ENCODE measurements around the gene ABCA7.

The ABCA7 gene

DNA sequence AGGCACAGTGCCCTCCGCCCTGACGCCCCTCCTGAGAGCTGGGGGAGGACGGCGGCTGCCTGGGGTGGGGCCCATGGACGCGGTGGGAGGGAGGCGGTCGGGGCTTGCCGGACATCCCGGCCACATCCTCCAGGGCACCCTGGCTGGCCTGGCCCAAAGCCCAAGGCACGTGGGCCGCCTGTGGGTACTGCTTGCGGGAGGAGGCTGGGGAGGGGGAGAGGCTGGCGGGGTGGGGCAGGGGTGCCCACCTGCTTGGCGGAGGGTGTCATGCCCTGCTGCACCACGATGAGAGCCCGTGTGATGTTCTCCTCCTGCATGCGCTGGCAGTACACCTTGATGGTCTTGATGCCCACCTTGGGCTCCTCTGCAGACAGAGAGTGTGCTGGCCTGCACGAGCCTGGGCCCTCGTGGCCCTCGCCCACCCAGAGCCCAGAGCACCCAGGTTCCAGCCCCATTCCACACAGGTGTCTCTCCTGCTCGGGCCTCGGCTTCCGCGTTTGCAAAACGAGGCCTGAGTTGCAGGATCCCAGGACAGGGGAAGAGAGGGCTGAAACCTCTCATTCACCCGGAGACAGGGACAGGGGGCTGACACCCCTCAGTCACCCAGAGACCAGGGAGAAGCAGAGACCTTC, 51.8 kb downstream of the ABCA7 start:
- DNase-seq = no peak

DNA sequence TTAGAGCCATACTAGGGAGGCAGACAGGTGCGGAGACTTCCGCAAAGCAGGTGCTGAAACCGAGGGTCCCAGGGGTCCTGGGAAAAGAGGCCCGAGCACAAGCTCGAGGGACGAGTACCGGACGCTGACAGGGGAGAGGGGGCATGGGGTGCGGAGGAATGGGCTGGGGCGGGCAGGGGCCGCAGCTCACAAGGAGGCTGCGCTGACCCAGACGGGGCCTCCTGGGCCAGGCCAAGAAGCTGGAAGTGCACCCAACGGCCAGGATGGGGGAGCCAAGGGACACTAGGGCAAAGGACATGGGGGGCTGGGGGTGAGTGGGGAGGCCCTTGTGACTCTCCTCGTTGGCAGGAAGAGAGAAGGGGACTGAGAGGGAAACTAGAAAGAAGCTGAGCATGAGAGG, 53.4 kb downstream of the ABCA7 start:
- DNase-seq = no peak

DNA sequence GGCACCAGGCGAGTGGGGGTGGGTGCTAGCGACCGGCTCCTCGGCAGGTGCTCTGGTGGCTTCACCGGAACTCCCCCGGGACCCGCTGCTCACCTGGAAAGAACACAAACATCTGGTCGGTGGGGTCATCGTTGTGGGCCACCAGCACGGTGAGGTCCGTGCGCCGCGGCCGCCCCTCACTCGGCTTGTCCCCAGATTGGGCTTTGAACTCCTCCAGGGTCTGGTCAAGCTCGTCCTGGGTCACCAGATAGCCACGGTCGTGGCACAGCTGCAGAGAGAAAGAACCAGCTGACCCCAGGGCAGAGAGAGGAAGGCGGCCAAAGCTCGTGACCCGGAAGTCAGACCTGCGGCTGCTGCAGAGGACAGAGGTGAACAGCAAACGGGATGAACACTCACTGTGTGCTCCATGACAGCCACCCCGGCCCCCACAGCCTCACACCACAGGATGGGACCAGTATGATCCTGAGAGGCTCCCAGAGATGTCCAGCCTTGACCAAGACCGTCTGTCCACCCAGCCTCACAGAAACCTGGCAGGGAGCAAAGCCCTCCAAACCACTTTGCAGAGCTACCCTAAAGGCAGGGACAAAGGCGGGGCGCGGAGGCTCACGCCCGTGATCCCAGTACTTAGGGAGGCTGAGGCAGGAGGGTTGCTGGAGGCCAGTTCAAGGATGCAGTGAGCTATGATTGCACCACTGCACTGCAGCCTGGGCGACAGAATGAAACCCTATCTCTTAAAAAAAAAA, 54.1 kb downstream of the ABCA7 start:
- DNase-seq = no peak

DNA sequence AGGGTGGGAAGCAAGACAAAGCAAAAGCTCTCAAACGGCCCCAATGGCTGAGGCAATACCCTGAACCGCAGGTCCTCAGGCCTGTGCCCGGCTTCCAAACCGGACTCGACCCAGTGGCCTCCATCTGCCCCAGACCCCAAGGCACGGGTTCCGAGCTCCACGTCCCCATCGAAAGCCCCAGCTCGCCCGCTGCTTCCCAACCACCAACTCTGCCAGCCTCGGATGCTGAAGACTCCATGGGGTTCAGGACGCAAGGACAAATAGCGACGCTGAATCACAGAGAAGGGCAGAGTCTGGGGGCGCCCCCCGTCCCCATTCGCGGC, 54.7 kb downstream of the ABCA7 start:
- no peak for DNase-seq

DNA sequence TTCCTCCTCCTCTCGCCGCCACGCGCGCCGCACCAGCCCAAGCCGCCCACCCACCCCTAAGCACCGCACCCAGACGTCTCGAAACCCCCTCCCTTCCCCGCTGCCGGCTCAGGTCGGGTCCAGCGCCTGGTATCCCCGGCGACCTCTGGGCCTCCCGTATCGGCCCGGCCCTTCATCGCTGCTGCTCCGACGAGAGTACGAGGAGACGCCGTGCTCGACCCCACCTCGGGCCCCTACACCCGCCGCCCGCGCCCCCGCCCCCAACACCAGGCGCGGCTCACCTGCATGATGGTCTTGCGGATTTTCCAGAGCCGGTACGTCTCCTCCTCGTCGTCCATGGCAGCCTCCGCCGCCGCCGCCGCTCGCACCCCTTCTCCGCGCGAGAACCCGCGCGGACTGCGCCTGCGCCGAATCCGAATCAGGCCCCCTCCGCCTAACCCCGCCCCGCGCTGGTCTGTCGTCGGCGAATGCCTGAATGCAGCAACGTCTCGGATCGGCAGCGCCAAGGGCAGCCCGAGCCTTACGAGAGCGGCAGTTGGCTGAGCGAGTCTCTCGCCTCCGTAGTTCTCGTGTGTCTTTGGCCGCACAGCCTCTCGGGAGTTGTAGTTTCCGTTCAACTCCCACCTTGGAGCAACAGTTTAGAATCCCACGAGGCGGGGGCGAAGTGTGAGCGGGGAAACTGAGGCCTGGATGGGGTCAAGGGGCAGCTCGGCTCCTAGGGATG, 55.2 kb downstream of the ABCA7 start, which contains the start of gene POLR2E:
Gene POLR2E (minus strand): TSS at position 398 of the 724 bp plus-strand sequence. CDS start 60 bp downstream, at position 338.
- DNase-seq = peak; percentile 97

DNA sequence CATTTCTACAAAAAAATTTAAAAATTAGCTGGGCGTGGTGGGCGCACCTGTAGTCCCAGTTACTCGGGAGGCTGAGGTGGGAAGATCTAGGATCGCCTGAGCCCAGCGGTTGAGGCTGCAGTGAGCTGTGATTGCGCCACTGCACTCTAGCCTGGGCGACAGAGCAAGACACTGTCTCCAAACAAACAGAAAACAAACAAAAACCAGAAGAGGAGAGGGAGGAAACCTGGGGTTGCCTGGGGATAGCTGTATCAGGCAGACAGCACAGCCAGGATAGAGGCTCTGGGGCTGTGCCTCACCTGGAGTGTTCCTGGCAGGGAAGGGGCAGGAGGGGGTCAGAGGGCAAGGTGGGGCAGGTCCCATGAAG, 57.9 kb downstream of the ABCA7 start:
- no peak for DNase-seq

DNA sequence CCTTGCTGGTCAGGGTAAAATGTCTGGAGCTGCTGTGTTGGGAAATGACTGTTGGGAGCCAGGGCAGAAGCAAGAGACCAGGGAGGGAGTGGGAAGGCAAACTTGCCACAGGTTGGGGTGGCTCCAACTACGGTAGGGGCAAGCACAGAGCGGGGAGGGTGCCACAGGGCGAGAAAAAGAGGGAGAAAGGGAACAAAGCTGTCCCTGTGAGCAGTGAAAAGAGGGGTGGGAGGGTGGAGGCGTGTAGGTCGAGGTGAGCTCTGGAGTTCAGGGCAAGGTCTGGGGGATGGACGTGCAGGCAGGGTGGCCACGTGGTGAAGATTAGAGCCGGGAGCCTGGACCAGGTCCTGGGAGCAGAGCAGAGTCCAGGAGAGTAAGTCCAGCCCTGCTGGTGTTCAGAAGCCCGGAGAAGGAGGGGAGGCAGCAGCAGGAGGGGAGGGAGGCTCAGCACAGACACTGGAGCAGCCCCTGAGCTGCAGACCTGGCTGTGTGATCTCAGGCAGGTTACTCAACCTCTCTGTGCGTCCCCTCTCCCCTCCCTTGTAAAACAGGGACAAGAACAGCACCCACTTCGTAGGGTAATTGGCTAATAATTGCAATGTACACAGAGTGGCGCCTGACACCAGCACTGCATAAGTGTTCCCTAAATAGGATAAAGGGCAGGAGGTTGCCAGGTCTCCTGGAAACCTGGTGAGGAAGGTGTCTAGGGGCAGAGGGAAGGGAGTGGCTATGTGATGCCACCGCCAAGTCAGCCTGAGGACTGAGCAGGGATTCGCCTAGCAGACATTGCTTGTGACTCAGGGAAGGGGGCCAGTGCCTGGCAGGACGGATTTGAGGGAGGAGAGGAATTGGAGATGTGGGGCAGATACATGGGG, 58.5 kb downstream of the ABCA7 start:
- DNase-seq = no peak

DNA sequence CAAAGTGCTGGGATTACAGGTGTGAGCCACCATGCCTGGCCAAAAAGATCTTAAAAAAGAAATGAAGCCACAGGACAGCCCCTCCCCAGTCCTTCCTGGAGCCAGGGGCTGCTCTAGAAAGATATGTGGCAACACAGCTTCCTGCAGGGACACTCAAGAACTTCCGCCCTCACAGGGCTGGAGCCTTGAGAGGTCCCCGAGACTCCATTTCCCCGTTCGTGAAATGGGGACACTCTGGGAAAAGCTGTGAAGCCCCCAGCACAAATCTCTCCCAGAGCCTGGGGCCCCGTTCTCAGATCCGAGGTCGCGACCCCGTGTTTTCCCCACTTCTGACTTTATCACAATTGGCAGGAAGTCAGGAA, 61.4 kb downstream of the ABCA7 start:
- DNase-seq = no peak

DNA sequence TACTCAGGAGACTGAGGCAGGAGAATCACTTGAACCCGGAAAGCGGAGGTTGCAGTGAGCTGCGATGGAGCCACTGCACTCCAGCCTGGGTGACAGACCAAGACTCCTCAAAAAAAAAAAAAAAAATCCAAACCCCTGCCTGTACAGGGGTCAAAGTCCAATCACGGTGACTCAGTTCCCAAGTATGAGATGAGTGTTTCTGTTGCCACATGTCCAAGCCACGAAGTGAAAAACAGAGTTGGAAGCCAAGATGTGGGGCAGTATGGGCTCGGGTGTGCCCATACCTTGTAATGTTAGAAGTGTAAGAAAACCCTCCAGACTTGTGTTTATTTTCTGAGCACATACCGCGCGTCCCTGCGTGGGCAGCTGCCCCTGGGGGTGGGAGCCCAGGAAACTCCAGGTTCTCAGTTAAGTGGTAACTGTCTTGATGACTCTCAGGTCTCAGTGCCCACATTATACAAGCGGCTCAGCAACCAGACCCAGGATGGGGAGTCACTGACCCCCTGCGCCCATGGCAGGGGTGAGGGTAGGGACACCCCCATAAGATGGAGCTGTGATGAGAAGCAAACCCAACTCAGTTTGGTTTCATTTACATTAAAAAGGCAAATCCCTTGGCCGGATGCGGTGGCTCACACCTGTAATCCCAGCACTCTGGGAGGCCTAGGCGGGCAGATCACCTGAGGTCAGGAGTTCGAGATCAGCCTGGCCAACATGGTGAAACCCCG, 62.7 kb downstream of the ABCA7 start:
- no peak for DNase-seq

DNA sequence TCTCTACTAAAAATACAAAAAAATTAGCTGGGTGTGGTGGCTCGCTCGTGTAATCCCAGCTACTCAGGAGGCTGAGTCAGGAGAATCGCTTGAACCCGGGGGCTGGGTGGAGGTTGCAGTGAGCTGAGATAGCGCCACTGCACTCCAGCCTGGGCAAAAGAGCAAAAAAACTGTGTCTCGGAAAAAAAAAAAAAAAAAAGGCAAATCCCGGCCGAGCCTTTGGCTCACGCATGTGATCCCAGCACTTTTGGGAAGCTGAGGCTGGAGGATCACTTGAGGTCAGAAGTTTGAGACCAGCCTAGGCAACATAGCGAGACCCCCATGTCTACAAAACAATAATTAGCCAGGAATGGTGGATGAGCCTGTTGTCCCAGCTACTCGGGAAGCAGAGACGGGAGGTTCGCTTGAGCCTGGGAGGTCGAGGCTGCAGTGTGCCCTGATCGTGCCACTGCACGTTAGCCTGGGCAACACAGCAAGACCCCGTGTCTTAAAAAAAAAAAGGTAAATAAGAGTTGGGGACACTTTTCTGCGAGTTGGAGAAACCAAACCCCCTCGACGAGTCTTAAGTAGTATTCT, 63.3 kb downstream of the ABCA7 start:
- DNase-seq = no peak

DNA sequence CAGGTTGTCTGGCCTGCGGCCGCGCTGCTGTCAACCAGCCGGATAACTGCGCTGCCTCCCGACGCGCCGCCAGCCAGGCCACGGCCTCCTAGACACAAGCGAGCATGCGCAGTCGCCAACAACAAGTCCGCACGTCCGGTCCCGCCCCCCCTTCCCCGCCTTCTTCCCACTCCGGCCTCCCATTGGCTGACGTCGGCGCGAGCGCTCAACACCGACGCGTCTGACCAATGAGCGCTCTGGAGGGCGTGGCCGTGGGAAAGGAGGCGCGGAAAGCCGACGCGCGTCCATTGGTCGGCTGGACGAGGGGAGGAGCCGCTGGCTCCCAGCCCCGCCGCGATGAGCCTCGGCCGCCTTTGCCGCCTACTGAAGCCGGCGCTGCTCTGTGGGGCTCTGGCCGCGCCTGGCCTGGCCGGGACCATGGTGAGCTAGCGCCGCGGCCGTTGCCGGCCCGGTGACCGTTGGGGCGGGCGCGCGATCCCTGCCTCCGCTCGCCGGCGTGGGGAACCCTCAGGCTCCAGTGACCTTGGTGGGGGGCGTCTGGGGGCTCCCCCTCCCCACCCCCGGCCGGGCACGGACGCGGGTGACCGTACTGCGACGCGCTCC, 63.9 kb downstream of the ABCA7 start, which contains the start of gene GPX4:
Gene GPX4 (plus strand): TSS at position 287 of the 603 bp plus-strand sequence. CDS start 50 bp downstream, at position 337.
- DNase-seq = peak; percentile 98

DNA sequence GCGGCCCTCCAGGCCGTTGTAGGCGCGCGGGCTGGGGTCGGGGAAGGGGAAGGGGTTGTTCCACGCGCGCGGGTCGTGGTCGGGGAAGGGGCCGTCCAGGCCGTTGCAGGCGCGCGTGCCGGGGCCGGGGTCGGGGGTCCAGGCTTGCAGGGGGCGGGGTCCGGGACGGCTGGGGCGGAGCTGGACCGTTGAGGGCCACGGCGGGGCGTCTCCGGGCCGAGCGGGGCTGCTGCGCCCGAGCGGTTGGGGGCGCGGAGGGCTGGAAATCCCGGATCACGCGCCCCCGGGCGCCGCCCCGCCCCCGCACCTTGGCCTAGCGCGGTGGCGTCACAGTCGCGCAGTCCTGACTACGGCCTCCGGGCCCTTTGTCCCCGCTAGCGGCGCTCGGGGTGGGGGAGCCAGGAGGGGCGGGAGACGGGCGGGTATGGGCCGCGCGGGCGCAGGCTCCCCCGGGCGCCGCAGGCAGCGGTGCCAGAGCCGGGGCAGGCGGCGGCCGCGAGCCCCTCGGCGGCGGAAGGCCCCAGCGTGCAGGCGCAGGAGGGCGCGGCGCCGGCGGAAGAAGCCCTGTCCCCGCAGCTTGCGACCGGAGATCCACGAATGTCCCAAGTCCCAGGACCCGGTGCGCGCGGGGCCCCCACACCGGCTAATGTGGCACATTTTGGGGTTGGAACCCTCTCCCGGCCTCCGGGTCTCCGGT, 64.6 kb downstream of the ABCA7 start:
- DNase-seq = peak; percentile 81

DNA sequence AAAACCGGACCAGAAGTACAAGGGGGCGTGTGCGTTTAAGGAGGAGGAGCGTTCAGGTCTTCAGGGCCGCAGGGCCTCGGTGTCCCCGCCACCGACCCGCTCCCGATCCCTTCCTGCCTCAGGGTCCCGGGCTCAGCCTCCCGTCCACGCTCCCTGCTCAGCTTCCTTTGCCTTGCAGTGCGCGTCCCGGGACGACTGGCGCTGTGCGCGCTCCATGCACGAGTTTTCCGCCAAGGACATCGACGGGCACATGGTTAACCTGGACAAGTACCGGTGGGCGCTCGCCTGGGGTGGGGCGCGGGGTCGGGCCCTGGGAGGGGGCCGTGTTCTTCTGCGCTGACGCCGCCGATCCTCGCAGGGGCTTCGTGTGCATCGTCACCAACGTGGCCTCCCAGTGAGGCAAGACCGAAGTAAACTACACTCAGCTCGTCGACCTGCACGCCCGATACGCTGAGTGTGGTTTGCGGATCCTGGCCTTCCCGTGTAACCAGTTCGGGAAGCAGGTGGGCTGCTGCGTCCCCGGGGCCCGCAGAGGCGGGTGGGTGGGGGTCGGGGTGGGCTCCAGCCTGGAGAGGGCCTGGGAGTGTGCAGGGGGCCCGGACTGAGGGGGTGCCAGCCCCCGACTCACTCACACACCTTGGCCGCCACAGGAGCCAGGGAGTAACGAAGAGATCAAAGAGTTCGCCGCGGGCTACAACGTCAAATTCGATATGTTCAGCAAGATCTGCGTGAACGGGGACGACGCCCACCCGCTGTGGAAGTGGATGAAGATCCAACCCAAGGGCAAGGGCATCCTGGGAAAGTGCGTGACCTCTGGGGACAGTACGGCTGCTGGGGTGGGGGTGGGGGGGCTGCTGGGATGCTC, 65.3 kb downstream of the ABCA7 start:
- DNase-seq = no peak

DNA sequence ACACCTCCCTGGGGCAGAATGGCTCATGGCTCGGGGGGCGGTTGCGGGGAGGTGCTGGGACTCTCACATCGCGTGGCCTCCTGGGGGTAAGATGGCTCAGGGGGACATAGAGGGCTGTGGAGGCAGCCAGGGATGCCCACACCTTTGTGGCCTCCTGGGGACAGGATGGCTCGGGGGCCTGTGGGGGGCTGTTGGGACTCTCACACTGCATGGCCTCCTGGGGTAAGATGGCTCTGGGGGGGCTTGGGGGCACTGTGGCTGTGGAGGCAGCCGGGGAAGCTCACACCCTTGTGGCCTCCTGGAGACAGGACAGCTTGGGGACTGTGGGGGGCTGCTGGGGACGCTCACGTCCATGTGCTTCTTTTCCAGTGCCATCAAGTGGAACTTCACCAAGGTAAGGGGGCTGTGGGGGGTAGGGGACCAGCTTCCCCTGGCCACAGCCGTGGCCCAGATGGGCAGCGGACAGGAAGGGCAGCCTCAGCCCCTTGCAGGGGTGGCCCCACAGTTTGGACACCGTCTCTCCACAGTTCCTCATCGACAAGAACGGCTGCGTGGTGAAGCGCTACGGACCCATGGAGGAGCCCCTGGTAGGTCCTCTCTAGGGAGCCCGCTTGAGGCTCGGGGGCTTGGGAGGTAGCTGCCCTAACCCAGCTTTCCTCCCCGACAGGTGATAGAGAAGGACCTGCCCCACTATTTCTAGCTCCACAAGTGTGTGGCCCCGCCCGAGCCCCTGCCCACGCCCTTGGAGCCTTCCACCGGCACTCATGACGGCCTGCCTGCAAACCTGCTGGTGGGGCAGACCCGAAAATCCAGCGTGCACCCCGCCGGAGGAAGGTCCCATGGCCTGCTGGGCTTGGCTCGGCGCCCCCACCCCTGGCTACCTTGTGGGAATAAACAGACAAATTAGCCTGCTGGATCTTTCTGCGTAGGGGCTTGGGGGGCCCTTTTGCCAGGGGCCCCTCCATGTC, 66.2 kb downstream of the ABCA7 start:
- no peak for DNase-seq

DNA sequence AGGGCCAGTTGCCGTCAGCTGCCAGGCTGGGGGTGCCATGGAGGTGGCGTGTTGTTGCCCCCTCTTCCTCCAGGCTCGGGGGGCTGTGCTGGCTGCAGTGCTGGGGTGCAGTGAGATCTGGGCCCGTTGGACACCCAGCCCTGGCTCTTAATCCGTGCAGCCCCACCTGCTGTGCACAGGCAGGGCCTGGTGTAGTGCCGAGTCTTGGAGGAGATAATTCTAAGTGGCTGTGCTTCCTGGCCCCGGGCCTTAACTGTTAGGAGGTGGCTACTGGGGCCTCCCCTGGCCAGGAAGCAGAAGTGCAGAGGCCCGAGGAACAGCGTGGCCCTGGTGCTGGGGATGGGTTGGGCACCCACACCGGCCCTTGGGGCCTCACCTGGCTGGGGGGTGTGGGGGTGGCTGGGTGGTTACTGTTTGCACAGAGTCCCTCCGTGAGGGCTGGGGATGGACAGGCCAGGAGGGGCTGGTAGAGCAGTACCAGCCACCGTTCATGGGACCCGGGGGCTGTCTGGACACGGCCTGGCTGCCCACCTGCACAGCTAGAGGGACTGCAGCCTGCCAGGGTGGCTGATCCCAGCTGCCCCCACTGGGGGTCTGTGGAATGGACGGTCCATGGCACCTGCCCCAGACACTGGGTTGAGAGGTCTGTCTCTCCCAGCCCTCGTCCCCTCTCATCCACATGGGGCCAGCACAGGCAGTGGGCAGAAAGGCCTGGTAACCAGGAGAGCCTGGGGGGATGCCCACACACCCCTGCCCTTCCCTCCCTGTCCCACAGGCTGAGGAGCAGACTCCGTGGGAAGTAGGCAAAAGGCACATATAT, 67.1 kb downstream of the ABCA7 start:
- DNase-seq = no peak

DNA sequence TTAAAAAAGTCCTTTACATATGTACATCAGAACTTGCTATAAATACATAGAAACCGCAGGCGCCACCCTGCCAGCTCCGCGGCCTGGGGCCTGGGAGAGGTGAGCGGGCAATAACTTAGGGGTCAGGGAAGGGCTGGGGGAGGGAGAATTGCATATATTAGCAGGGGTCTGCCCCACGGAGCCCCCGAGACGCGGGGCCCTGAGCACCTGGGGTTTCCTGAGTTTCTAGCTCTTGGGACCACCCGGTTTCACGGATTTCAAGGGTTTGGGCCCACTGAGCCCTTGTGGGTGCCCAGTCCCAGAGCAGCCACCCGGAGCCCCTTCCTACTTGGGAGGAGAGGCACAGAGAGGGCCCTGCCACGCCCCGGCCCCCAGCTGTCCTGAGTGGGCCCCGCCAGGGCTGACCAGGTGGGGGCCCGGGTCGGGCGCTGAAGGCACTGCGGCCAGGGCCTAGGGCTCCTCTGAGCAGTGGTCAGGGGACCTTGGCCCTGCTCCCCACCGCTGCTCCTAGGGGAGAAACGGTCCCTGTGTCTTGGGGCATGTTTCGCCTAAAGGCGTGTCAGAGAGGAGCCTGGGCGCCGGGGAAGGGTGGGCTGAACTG, 67.9 kb downstream of the ABCA7 start:
- no peak for DNase-seq

DNA sequence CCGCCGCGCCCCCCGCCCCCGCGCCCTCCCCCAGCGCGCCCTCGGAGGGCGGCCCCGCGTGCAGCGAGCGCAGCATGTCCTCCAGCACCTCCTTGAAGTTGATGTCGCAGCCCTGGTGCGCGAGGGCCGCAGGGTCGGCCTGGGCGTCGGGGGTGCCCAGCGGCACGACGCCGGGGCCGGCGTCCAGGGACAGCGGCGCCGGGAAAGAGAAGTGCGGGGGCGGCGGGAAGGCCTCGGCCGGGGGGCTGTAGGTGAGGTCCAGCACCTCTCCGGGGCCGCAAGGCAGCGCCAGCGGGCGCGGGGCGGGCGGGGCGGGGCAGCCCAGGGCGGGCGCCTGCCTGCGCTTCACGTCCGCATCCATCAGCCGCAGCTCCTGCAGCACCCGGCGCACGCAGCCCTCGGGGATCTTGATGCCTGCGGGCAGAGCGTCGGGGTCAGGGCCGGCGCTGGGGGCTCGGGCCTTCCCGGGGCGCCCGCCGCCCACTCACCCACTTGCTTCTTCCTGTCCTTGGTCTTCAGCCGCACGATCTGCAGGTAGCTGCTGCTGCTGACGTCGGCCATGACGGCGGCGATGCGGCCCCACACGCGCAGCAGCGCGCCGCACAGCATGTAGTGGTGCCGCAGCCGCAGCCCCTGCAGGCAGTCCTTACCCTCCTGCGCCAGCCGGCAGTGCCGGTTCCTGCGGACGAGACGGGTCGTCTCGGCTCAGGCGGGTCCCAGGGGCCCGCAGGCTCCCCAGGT, 68.6 kb downstream of the ABCA7 start:
- DNase-seq = no peak

All from CD4-positive, alpha-beta T cell treated with Interferon gamma for 1 hour (primary cell).